Astrocyte (in vitro differentiated cells and primary cell): ENCODE measurements around the gene ACVR1. TPM values are rescaled to one million over a fixed set of nuclear protein-coding genes. Genes with fewer than 3 reads are reported as not detected.

Source experiments
- DNase-seq: peaks from one replicate; pipeline ENCODE4 v3.0.0-alpha.2; 2010; ENCODE audit warnings: low read depth
- FAIRE-seq: peaks from 2 replicates; lab custom pipeline; 2011; peaks lifted over from hg19 to GRCh38; lab: Jason Lieb, UNC
- H2AFZ ChIP-seq: 2 replicates; pipeline ENCODE4 v1.6.0; 2012; ENCODE audit warnings: low read depth, low read length, inconsistent platforms
- H3K27ac ChIP-seq: 2 replicates; pipeline ENCODE4 v1.5.1; 2011; ENCODE audit warnings: low read depth, low read length, inconsistent platforms
- H3K27me3 ChIP-seq: 2 replicates; pipeline ENCODE4 v1.6.0; 2011; ENCODE audit warnings: low read length, inconsistent platforms; ENCODE audit not compliant: insufficient read depth
- H3K36me3 ChIP-seq: 2 replicates; pipeline ENCODE4 v1.5.1; 2011; ENCODE audit warnings: low read length, inconsistent platforms; ENCODE audit not compliant: insufficient read depth
- H3K4me1 ChIP-seq: 2 replicates; pipeline ENCODE4 v1.5.1; 2011; ENCODE audit warnings: low read length, inconsistent platforms; ENCODE audit not compliant: insufficient read depth
- H3K4me2 ChIP-seq: 2 replicates; pipeline ENCODE4 v1.6.0; 2012; ENCODE audit warnings: low read length, inconsistent platforms
- H3K4me3 ChIP-seq: 2 replicates; pipeline ENCODE4 v1.5.1; 2011; ENCODE audit warnings: low read depth, mild to moderate bottlenecking, low read length, inconsistent platforms; ENCODE audit not compliant: insufficient read depth
- H3K79me2 ChIP-seq: 2 replicates; pipeline ENCODE4 v1.6.0; 2012; ENCODE audit warnings: mild to moderate bottlenecking, low read length, inconsistent platforms; ENCODE audit not compliant: insufficient read depth
- H3K9ac ChIP-seq: 2 replicates; pipeline ENCODE4 v1.6.0; 2012; ENCODE audit warnings: mild to moderate bottlenecking, low read length, inconsistent platforms
- H3K9me3 ChIP-seq: 2 replicates; pipeline ENCODE4 v1.5.1; 2012; ENCODE audit warnings: low read depth, mild to moderate bottlenecking, low read length, inconsistent platforms; ENCODE audit not compliant: insufficient read depth
- H4K20me1 ChIP-seq: 2 replicates; pipeline ENCODE4 v1.6.0; 2012; ENCODE audit warnings: low read length, inconsistent platforms; ENCODE audit not compliant: insufficient read depth
- H3K27ac Mint-ChIP-seq: one replicate; pipeline ENCODE4 v1.8.0; 2021; ENCODE audit warnings: mild to moderate bottlenecking, mixed read lengths; ENCODE audit not compliant: unreplicated experiment
- H3K27me3 Mint-ChIP-seq: one replicate; pipeline ENCODE4 v1.8.0; 2021; ENCODE audit warnings: low read depth, mixed read lengths; ENCODE audit not compliant: unreplicated experiment
- H3K36me3 Mint-ChIP-seq: one replicate; pipeline ENCODE4 v1.8.0; 2021; ENCODE audit warnings: low read depth, mixed read lengths; ENCODE audit not compliant: unreplicated experiment
- H3K4me1 Mint-ChIP-seq: one replicate; pipeline ENCODE4 v1.8.0; 2021; ENCODE audit warnings: low read depth, mixed read lengths; ENCODE audit not compliant: unreplicated experiment
- H3K4me3 Mint-ChIP-seq: one replicate; pipeline ENCODE4 v1.8.0; 2021; ENCODE audit warnings: mild to moderate bottlenecking, moderate library complexity, mixed read lengths; ENCODE audit not compliant: unreplicated experiment
- H3K9me3 Mint-ChIP-seq: one replicate; pipeline ENCODE4 v1.8.0; 2021; ENCODE audit warnings: mild to moderate bottlenecking, mixed read lengths; ENCODE audit not compliant: unreplicated experiment
- EZH2 ChIP-seq: IDR thresholded peaks from 2 replicates; pipeline ENCODE4 v1.6.1; 2012; ENCODE audit warnings: mild to moderate bottlenecking, low read length, inconsistent platforms; ENCODE audit not compliant: insufficient read depth
- total RNA-seq: library from RNA; stranded (reverse); gene quantifications from 2 replicates; pipeline ENCODE4 v1.2.1, GENCODE V29; 2021
- TF ChIP-seq, protein P1 (sequence below): IDR thresholded peaks from 2 replicates; pipeline ENCODE4 v1.5.1; 2011; ENCODE audit warnings: low read depth, mild to moderate bottlenecking, inconsistent platforms, low read length, moderate library complexity; ENCODE audit not compliant: insufficient read depth

Gene ACVR1
- total RNA-seq, 1 donor from 2014 or later, result 45.9 TPM

DNA sequence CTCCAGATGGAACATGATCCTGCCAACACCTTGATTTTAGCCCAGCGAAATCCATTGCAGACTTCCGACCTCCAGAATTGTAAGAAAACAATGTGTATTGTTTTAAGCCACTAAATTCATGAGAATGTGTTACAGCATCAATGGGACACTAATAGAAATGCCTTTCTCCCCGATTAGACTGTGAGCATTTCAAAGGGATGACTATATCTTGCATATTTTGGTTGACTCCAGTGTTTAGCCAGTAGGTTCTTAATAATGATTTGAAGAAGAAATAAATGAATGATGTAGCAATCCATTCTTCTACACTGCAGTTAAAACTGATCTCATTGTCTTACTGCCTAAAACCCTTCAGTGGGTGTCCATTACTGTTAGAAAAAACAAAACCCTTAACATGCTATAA lies 180.1 kb downstream of the ACVR1 start:
- no peak overlapping the region for H3K27ac Mint-ChIP-seq
- peak; percentile 94 for DNase-seq

DNA sequence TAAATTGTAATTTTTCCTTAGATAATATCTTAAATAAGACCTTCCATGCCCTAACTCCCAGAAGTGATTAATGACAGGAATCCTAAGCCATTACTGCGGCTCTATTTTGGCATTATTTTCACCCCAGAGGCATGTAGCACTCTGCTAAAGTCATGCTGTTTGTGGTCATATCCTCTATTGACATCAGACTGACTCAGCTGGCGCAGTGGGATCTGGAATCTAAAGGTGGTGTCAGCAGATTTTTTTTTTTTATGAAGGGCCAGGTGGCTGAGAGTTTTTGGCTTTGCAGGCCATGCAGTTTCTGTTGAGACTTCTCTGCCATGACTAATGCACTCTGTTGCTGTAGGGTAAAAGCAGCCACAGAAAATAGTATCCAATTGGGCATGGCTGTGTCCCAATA lies 183.4 kb downstream of the ACVR1 start:
- Mint-ChIP-seq H3K9me3 (no peaks in the 10 kb centered on the region), H3K27ac (peak overlapping the region; percentile 93), H3K4me3 (no peak overlapping the region), H3K27me3 (no peaks in the 10 kb centered on the region), H3K4me1 (peaks cover 32% of the 10 kb centered on the region), H3K36me3 (peaks cover 5% of the 10 kb centered on the region)
- Histone ChIP-seq H3K4me3 (no peak overlapping the region), H3K36me3 (no peaks in the 10 kb centered on the region), H3K4me2 (peak overlapping the region; percentile 47), H3K9ac (no peak overlapping the region), H3K27ac (peak overlapping the region; percentile 81), H2AFZ (no peak overlapping the region), H3K9me3 (no peaks in the 10 kb centered on the region), H3K4me1 (peaks cover 25% of the 10 kb centered on the region), H3K27me3 (no peaks in the 10 kb centered on the region), H4K20me1 (no peaks in the 10 kb centered on the region), H3K79me2 (no peaks in the 10 kb centered on the region)
- FAIRE-seq, result peak; percentile 94
- no peak for TF ChIP-seq EZH2
- TF ChIP-seq, protein P1, sequence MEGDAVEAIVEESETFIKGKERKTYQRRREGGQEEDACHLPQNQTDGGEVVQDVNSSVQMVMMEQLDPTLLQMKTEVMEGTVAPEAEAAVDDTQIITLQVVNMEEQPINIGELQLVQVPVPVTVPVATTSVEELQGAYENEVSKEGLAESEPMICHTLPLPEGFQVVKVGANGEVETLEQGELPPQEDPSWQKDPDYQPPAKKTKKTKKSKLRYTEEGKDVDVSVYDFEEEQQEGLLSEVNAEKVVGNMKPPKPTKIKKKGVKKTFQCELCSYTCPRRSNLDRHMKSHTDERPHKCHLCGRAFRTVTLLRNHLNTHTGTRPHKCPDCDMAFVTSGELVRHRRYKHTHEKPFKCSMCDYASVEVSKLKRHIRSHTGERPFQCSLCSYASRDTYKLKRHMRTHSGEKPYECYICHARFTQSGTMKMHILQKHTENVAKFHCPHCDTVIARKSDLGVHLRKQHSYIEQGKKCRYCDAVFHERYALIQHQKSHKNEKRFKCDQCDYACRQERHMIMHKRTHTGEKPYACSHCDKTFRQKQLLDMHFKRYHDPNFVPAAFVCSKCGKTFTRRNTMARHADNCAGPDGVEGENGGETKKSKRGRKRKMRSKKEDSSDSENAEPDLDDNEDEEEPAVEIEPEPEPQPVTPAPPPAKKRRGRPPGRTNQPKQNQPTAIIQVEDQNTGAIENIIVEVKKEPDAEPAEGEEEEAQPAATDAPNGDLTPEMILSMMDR, result no peak
- peak; percentile 99 for DNase-seq

More for the DNA sequence above, 180.1 kb downstream of the ACVR1 start:
- no peak overlapping the region for H3K4me3 ChIP-seq
- peak; percentile 58 for FAIRE-seq
- no peaks in the 10 kb centered on the region for H3K27me3 Mint-ChIP-seq
- H3K4me3 Mint-ChIP-seq, result no peak overlapping the region
- H3K79me2 ChIP-seq, result no peaks in the 10 kb centered on the region
- TF ChIP-seq EZH2, result no peak
- TF ChIP-seq, protein P1, result no peak
- H3K36me3 Mint-ChIP-seq, result peaks cover 11% of the 10 kb centered on the region
- no peaks in the 10 kb centered on the region for H3K36me3 ChIP-seq
- peak overlapping the region; percentile 16 for H3K4me2 ChIP-seq
- no peaks in the 10 kb centered on the region for H3K27me3 ChIP-seq
- no peak overlapping the region for H3K9ac ChIP-seq
- peaks cover 3% of the 10 kb centered on the region for H3K9me3 Mint-ChIP-seq
- H3K4me1 Mint-ChIP-seq, result peaks cover 30% of the 10 kb centered on the region
- H4K20me1 ChIP-seq, result no peaks in the 10 kb centered on the region
- no peaks in the 10 kb centered on the region for H3K9me3 ChIP-seq
- H2AFZ ChIP-seq, result no peak overlapping the region
- peak overlapping the region; percentile 61 for H3K27ac ChIP-seq
- peaks cover 25% of the 10 kb centered on the region for H3K4me1 ChIP-seq

DNA sequence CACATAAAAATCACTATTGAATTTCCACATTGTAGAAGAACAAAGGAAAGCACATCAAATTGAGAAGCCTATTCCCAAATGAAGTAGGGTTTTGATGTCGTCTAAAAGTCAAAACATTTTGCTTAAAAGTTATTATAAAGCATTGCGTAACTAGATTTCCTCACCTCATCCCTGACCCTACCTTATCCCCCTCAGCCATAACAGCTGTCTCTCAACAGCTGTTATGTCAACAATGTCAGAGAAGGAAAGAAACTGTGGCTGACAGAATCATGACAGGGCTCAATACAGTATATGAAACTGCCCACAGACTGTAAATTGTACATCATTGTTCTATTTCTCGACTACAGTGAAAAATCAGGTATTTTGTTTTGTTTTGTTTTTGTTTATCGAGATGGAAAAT lies 184.4 kb downstream of the ACVR1 start:
- Mint-ChIP-seq H3K27ac (peak overlapping the region; percentile 93), H3K4me1 (peaks cover 32% of the 10 kb centered on the region), H3K36me3 (peaks cover 9% of the 10 kb centered on the region), H3K9me3 (no peaks in the 10 kb centered on the region), H3K27me3 (no peaks in the 10 kb centered on the region), H3K4me3 (no peak overlapping the region)
- H3K4me3 ChIP-seq, result no peak overlapping the region
- TF ChIP-seq, protein P1, result no peak
- TF ChIP-seq EZH2, result no peak
- no peaks in the 10 kb centered on the region for H3K9me3 ChIP-seq
- no peaks in the 10 kb centered on the region for H4K20me1 ChIP-seq
- DNase-seq (no peak), FAIRE-seq (peak; percentile 72)
- H3K36me3 ChIP-seq, result no peaks in the 10 kb centered on the region
- no peak overlapping the region for H3K9ac ChIP-seq
- no peak overlapping the region for H2AFZ ChIP-seq
- no peaks in the 10 kb centered on the region for H3K79me2 ChIP-seq
- H3K27me3 ChIP-seq, result no peaks in the 10 kb centered on the region
- H3K4me1 ChIP-seq, result peaks cover 23% of the 10 kb centered on the region
- peak overlapping the region; percentile 81 for H3K27ac ChIP-seq
- no peak overlapping the region for H3K4me2 ChIP-seq
